K562 (cell line): ENCODE results near the gene IFIT2. TPM values are rescaled to one million over a fixed set of nuclear protein-coding genes. Genes with fewer than 3 reads are reported as not detected.

ENCODE experiments used
- ATAC-seq: fragments of 200-7000 bp; cut with Tn5 transposase; 3 replicates; pipeline ENCODE4 v1.9.1; 2020; ENCODE audit warnings: moderate library complexity
- BruUV-seq: library from RNA; stranded (reverse); fragments of 400-500 nt; replicated peaks from 2 replicates; lab custom pipeline; 2021; lab: Mats Ljungman, UMichigan
- CTCF ChIA-PET: fragments of 300-600 bp; formaldehyde crosslinking; extraction: SDS; loops from one replicate; lab custom pipeline; 2021; ENCODE audit warnings: low intra/inter-chr PET ratio; lab: Yijun Ruan, JAX
- POLR2A ChIA-PET: fragments of 300-600, 350-650 bp; sonication (Branson Sonifier 250); formaldehyde crosslinking; extraction: SDS; loops from one replicate; lab custom pipeline; 2021; ENCODE audit warnings: antibody characterized with exemption, inconsistent platforms; lab: Yijun Ruan, JAX
- DNase-seq, 4 experiments: peaks; one replicate each; pipeline versions ENCODE4 v3.0.0 to v3.0.0-alpha.2; 2011 to 2018; ENCODE audit warnings: low spot score in 3 of 4, mixed read lengths in 3 of 4; ENCODE audit errors: extremely low read depth in 1 of 4
- FAIRE-seq: peaks from 2 replicates; lab custom pipeline; 2011; peaks lifted over from hg19 to GRCh38; lab: Jason Lieb, UNC
- H2AFZ ChIP-seq: 2 replicates; pipeline ENCODE4 v1.6.0; 2011; ENCODE audit warnings: low read depth, low read length, control low read depth, inconsistent platforms
- H3K27ac ChIP-seq: fragments of 200-600 bp; 3 replicates; pipeline ENCODE4 v1.8.0; 2011; ENCODE audit warnings: low read depth, mild to moderate bottlenecking, control low read depth, inconsistent platforms, low read length, moderate library complexity, mixed read lengths; ENCODE audit errors: extremely low read depth
- H3K27me3 ChIP-seq, 2 experiments: fragments of 300-600 bp in 1 of 2; 2 replicates in 1 of 2; 3 replicates in 1 of 2; pipeline versions ENCODE4 v1.6.0 to v1.8.0; 2011; ENCODE audit warnings: inconsistent platforms in 2 of 2, low read length in 2 of 2, mild to moderate bottlenecking in 1 of 2, mixed read lengths in 1 of 2, moderate library complexity in 1 of 2; ENCODE audit not compliant: control insufficient read depth in 2 of 2, insufficient read depth in 2 of 2
- H3K36me3 ChIP-seq: fragments of 300-600 bp; 3 replicates; pipeline ENCODE4 v1.8.0; 2011; ENCODE audit warnings: mild to moderate bottlenecking, low read length, inconsistent platforms; ENCODE audit not compliant: control insufficient read depth, insufficient read depth
- H3K4me1 ChIP-seq, 2 experiments: fragments of 200-600 bp in 1 of 2; replicated peaks in 1 of 2; 2 replicates in 1 of 2; 3 replicates in 1 of 2; pipeline versions ENCODE4 v1.5.1 to v1.8.0; 2011; ENCODE audit warnings: inconsistent platforms in 2 of 2, low read length in 2 of 2, mild to moderate bottlenecking in 1 of 2, mixed read lengths in 1 of 2, moderate library complexity in 1 of 2; ENCODE audit not compliant: control insufficient read depth in 2 of 2, insufficient read depth in 2 of 2
- H3K4me2 ChIP-seq: 2 replicates; pipeline ENCODE4 v1.6.1; 2011; ENCODE audit warnings: low read length, control low read depth, inconsistent platforms, mixed read lengths; ENCODE audit not compliant: insufficient read depth
- H3K4me3 ChIP-seq: fragments of 200-600 bp; sonication (generic), shearing (Covaris generic); 2 replicates; pipeline ENCODE4 v1.5.1; 2016; ENCODE audit warnings: control low read depth, inconsistent platforms
- H3K79me2 ChIP-seq: fragments of 200-600 bp; 3 replicates; pipeline ENCODE4 v1.8.0; 2011; ENCODE audit warnings: low read length, inconsistent platforms; ENCODE audit not compliant: control insufficient read depth, insufficient read depth
- H3K9ac ChIP-seq, 2 experiments: 2 replicates each; pipeline versions ENCODE4 v1.6.0 to v1.6.1; 2011; ENCODE audit warnings: low read depth in 2 of 2, low read length in 2 of 2, control low read depth in 1 of 2, inconsistent platforms in 1 of 2, mild to moderate bottlenecking in 1 of 2, mixed read lengths in 1 of 2; ENCODE audit not compliant: insufficient read depth in 1 of 2
- H3K9me1 ChIP-seq: one replicate; pipeline ENCODE4 v1.6.0; 2011; ENCODE audit warnings: inconsistent platforms, mild to moderate bottlenecking, low read length, moderate library complexity; ENCODE audit not compliant: control insufficient read depth, insufficient read depth
- H3K9me3 ChIP-seq: replicated peaks from 2 replicates; pipeline ENCODE4 v1.5.1; 2011; ENCODE audit warnings: low read depth, low read length, inconsistent platforms; ENCODE audit not compliant: control insufficient read depth, insufficient read depth
- H4K20me1 ChIP-seq: replicated peaks from 2 replicates; pipeline ENCODE4 v1.6.1; 2011; ENCODE audit warnings: low read length, inconsistent platforms, mixed read lengths; ENCODE audit not compliant: control insufficient read depth, insufficient read depth
- ELF2 ChIP-seq: fragments of 250-450 bp; sonication (Bioruptor Pico); IDR thresholded peaks from 2 replicates; pipeline ENCODE4 v1.5.0; 2021; ENCODE audit warnings: mild to moderate bottlenecking
- ESRRB ChIP-seq: fragments of 250-450 bp; sonication (Bioruptor Pico); IDR thresholded peaks from 2 replicates; pipeline ENCODE4 v1.5.0; 2020; ENCODE audit warnings: mild to moderate bottlenecking, moderate library complexity, borderline replicate concordance
- HMG20A ChIP-seq: fragments of 450-650 bp; formaldehyde crosslinking; conservative IDR thresholded peaks from 2 replicates; pipeline ENCODE4 v1.4.0; 2020; ENCODE audit warnings: mild to moderate bottlenecking, mixed read lengths
- RBFOX2 ChIP-seq: fragments of 200-400 bp; formaldehyde crosslinking; IDR thresholded peaks from 2 replicates; pipeline ENCODE4 v1.6.1; 2017; ENCODE audit warnings: low read depth, mild to moderate bottlenecking, low read length, moderate library complexity
- ZNF316 ChIP-seq: fragments of 450-650 bp; IDR thresholded peaks from 2 replicates; pipeline ENCODE4 v1.6.1; 2016
- ZNF584 ChIP-seq: fragments of 200-800 bp; sonication (Bioruptor generic); IDR thresholded peaks from 2 replicates; pipeline ENCODE4 v1.6.1; 2016; ENCODE audit warnings: low read depth, mild to moderate bottlenecking, missing genetic modification characterization, missing compliant biosample characterization
- WGBS: fragments of 100-300 bp; shearing (Covaris generic); methylation state at CpG from one replicate; pipeline ENCODE4 v1.1.6; 2016; ENCODE audit warnings: low coverage, mixed read lengths; ENCODE audit not compliant: insufficient coverage; ENCODE audit errors: missing lambda C conversion rate; 5-methylcytosine and 5-hydroxymethylcytosine counted together
- in situ Hi-C: fragments of 300-500 bp; cut with MboI; formaldehyde crosslinking; loops from 4 replicates; pipeline ENCODE4 v1.15.0; 2018; ENCODE audit warnings: inconsistent platforms, mixed read lengths
- intact Hi-C: fragments of 100-400 bp; cut with micrococcal nuclease; formaldehyde crosslinking; loops from 2 replicates; pipeline ENCODE4 v1.14.2; 2022
- polyA plus RNA-seq, 8 experiments: library from polyadenylated mRNA; depleted of rRNA in 4 of 8; stranded (reverse) in 5 of 8; unstranded in 3 of 8; fragments of >200 nt; fragmentation: Nextera tagmentation in 2 of 8; fragmentation: Illumina TruSeq in 1 of 8; extraction: Ambion mirVana in 2 of 8; extraction: Trizol in 1 of 8; gene quantifications; 2 replicates each; pipeline versions ENCODE4 v1.2.1 to v1.2.3, GENCODE V29; 2011 to 2014; ENCODE audit warnings: inconsistent platforms in 1 of 8, missing spikeins in 1 of 8
- total RNA-seq, 7 experiments: library from RNA; depleted of rRNA in 6 of 7; stranded (reverse); fragments of >200 nt in 6 of 7; fragmentation: Illumina TruSeq in 2 of 7; extraction: Trizol in 2 of 7; gene quantifications; 2 replicates each; pipeline versions ENCODE4 v1.2.1 to v1.2.3, GENCODE V29; 2011 to 2021; ENCODE audit warnings: low replicate concordance in 1 of 7

The IFIT2 gene
- total and polyA plus RNA-seq, 9 of the 15 experiments (the other 6 are each of a cell fraction or from before 2014, with no cell fraction given), result 0.03 to 0.25 (median 0.10) TPM; not detected in 1

DNA sequence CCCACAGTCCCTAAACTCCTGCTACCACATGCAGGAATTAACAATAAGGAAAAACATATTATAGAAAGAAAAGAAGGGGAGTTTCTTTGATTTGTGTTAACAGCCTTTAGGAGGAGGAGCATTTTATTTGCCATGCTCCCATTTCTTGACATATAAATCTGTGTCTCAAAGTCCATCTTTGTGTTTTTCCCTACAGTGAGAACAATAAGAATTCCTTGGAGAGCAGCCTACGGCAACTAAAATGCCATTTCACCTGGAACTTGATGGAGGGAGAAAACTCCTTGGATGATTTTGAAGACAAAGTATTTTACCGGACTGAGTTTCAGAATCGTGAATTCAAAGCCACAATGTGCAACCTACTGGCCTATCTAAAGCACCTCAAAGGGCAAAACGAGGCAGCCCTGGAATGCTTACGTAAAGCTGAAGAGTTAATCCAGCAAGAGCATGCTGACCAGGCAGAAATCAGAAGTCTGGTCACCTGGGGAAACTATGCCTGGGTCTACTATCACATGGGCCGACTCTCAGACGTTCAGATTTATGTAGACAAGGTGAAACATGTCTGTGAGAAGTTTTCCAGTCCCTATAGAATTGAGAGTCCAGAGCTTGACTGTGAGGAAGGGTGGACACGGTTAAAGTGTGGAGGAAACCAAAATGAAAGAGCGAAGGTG lies 4.1 kb downstream of the IFIT2 start:
- no peaks in the 10 kb centered on the region; the same call in 1 of the 2 replicates for H3K9me3 ChIP-seq
- no peaks in the 10 kb centered on the region for H3K9me1 ChIP-seq
- WGBS, result 21% methylated on average over 8 of the region's 9 CpGs
- CTCF ChIA-PET, result no interaction called here
- no peaks in the 10 kb centered on the region for H3K36me3 ChIP-seq
- intact Hi-C loops, result no loop called here
- no TSS peak for BruUV-seq
- H3K27me3 ChIP-seq, result peaks cover 0 to 6% of the 10 kb centered on the region in 2 experiments; a peak in 2 of 5 replicates
- no peak overlapping the region for H2AFZ ChIP-seq
- no peak for TF ChIP-seq ESRRB (CRISPR knock-in tag)
- no peak for TF ChIP-seq RBFOX2
- TF ChIP-seq ZNF316, result 0 out of 2 replicates have a peak, but pooled peaks have one; percentile 11
- no peak for TF ChIP-seq ELF2 (CRISPR knock-in tag)
- TF ChIP-seq HMG20A, result no peak
- TF ChIP-seq ZNF584 (CRISPR knock-in tag), result no peak
- no peak overlapping the region for H3K9ac ChIP-seq
- DNase-seq (no peak), FAIRE-seq (no peak), ATAC-seq (no peak)
- POLR2A ChIA-PET, result interaction anchor here (0.6 kb wide), 1 partner anchor 11 kb away, joined by 3 read pairs; no protein-coding TSS in a partner anchor
- H3K4me2 ChIP-seq, result no peak overlapping the region
- H3K4me1 ChIP-seq, result no peaks in the 10 kb centered on the region
- no peak overlapping the region for H3K4me3 ChIP-seq
- H4K20me1 ChIP-seq, result no peaks in the 10 kb centered on the region
- no peak overlapping the region for H3K27ac ChIP-seq
- in situ Hi-C loops, result no loop called here
- no peaks in the 10 kb centered on the region for H3K79me2 ChIP-seq
